HepG2 (cell line): ENCODE results near the gene MGMT.

Source experiments
- ATF4 ChIP-seq, 2 experiments: fragments of 450-650 bp in 1 of 2; sonication (generic) in 1 of 2; formaldehyde crosslinking; IDR thresholded peaks; 2 replicates each; pipeline versions ENCODE4 v1.5.0 to v1.8.0; 2020 to 2022; ENCODE audit warnings: mild to moderate bottlenecking in 1 of 2, missing genetic modification reagents in 1 of 2
- HNRNPLL ChIP-seq: fragments of 200-400 bp; formaldehyde crosslinking; IDR thresholded peaks from 2 replicates; pipeline ENCODE4 v1.6.1; 2017; ENCODE audit warnings: mild to moderate bottlenecking, low read depth, low read length; ENCODE audit not compliant: poor library complexity, severe bottlenecking
- NFIC ChIP-seq: IDR thresholded peaks from 2 replicates; pipeline ENCODE4 v1.6.1; 2012; ENCODE audit warnings: mild to moderate bottlenecking, low read length, inconsistent platforms
- NR2C2 ChIP-seq: sonication (generic); formaldehyde crosslinking; IDR thresholded peaks from 2 replicates; pipeline ENCODE4 v1.4.0; 2020; ENCODE audit warnings: missing genetic modification reagents, mild to moderate bottlenecking, moderate library complexity, borderline replicate concordance
- NR2F1 ChIP-seq, 2 experiments: fragments of 450-650 bp in 1 of 2; formaldehyde crosslinking in 1 of 2; IDR thresholded peaks; 2 replicates each; pipeline versions ENCODE4 v1.5.0 to v1.6.1; 2016 to 2020; ENCODE audit warnings: mild to moderate bottlenecking in 1 of 2, missing compliant biosample characterization in 1 of 2, missing genetic modification reagents in 1 of 2, moderate library complexity in 1 of 2
- SMAD1 ChIP-seq: sonication (generic); formaldehyde crosslinking; IDR thresholded peaks from 2 replicates; pipeline ENCODE4 v1.4.0; 2020; ENCODE audit warnings: missing genetic modification reagents, low read depth, mild to moderate bottlenecking, borderline replicate concordance
- ZBED4 ChIP-seq: sonication (generic); formaldehyde crosslinking; IDR thresholded peaks from 2 replicates; pipeline ENCODE4 v1.4.0; 2020; ENCODE audit warnings: missing genetic modification reagents, borderline replicate concordance
- ZBTB26 ChIP-seq: IDR thresholded peaks from 2 replicates; pipeline ENCODE4 v1.6.1; 2016; ENCODE audit warnings: missing compliant biosample characterization, missing genetic modification reagents, borderline replicate concordance
- ZXDC ChIP-seq: sonication (generic); formaldehyde crosslinking; IDR thresholded peaks from 2 replicates; pipeline ENCODE4 v1.5.0; 2020; ENCODE audit warnings: mild to moderate bottlenecking, missing genetic modification reagents

GRCh38 chr10:129470103-129470851 lies 3.2 kb downstream of the MGMT start:
- no peak for TF ChIP-seq HNRNPLL
- no peak for TF ChIP-seq ATF4 (CRISPR knock-in tag; IDR thresholded peaks at IDR 0.05)
- TF ChIP-seq ZXDC (CRISPR knock-in tag), result no peak
- TF ChIP-seq SMAD1 (CRISPR knock-in tag), result no peak
- TF ChIP-seq ZBTB26 (CRISPR knock-in tag), result no peak
- no peak for TF ChIP-seq NR2F1 (CRISPR knock-in tag; IDR thresholded peaks at IDR 0.05)
- no peak for TF ChIP-seq NR2C2 (CRISPR knock-in tag)
- TF ChIP-seq ZBED4 (CRISPR knock-in tag), result no peak
- TF ChIP-seq NFIC, result no peak
